HPDE6-E6E7 (cell line): ENCODE results near the gene ARHGEF28.

Experiments
- DNase-seq: peaks from one replicate; pipeline ENCODE4 v3.0.0; 2011; ENCODE audit warnings: missing footprints; ENCODE audit errors: extremely low spot score

The ARHGEF28 gene

DNA sequence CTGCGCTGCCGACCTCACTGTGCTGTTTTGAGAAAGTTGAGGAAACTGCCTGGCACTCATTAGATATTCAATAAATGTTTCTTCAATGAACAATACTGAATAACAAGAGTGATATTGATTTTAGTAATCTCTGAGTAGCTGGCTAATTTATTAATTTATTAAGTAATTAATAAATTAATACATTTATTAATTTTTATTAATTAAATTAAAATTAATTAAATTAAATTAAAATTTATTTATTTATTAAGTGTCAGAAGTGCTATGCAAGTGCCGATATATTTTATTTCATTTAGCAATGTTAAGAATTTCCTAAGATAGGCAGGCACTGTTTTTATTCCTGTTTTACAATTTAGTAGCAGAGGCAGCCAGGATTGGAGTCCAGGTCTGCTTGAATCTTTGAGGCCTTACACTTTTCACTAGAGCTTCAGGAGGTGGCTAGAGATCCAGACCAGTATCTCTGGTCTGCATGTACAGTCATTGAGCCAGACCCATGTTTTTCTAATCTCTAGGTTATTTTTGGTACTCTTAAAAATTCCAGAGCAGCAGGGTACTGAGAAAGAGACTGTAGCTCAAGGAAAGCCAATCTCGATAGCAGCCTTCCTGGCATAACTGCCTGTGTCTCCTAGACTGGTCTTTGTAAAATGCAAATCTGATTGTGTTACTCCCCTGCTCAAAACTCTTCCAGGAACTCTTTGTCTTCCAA lies 109.2 kb downstream of the ARHGEF28 start:
- no peak for DNase-seq

DNA sequence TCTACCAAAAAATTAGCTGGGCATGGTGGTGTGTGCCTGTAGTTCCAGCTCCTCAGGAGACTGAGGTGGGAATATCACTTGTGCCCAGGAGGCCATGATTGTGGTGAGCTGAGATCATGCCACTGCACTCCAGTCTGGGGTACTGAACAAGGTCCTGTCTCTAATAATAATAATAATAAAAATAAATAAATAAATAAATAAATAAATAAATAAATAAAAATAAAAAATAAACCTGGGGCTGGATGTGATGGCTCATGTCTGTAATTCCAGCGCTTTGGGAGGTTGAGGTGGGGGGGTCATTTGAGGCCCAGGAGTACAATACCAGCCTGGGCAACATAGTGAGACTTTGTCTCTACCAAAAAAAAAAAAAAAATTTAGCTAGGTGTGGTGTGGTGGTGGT lies 113.7 kb downstream of the ARHGEF28 start:
- no peak for DNase-seq

DNA sequence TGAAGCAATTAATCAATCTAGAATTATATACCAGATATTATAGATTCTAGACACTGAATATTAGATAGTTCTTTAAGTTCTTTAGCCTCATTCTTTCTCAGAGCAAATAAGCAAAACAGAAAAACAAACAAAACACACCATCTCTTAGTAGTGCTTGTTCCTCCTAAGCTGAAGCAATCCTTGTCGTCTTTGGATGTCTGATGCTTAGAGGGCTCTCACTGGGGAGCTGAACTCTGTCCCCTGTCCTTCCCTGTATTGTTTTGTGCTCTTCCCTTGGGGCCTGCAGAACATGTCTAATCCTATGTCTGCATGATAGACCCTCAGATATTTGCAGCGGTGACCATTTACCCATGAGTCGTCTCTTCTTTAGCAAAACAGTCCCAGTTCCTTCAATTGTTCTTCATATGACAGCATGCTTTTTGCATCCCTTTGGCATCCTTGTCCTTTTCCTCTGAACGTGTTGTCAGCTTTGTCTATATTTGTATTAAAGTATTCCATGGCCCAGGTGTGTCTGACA lies 114.3 kb downstream of the ARHGEF28 start:
- no peak for DNase-seq

DNA sequence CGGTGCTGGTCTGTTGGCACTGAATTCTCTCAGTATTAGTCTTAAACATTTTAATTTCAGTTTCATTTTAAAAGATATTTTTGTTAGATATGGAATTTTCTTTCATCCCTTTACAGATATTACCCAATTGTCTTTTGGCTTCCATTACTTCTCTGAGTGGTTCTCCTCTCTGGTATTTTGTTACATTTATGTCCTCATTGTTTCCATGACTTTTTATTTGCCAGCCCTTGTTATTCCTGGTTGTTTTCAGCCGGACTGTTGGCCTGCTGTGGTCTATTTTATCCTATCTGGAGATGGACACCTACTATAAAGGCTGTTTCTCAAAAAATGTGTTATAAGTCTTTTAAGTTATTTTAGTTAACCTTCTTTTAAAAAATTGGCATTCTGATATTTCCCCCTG lies 117.2 kb downstream of the ARHGEF28 start:
- no peak for DNase-seq

DNA sequence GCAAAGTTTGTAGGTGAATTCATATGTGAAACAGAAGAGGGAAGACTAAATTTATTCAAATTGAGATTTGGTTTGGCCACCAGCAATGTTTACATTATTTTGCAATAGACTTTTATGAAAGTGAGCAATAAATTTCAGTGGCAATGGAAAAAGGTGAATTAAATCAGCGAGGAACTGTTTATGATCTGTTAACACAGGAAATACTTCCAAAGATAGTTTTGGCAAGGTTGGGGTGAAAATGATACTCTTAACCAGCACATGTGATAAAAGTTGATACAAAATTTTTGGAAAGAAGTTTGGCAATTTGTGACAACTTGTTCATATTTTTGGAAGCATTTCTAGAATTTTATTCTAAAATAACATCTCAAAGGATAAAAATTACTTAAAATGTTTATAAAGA lies 119.8 kb downstream of the ARHGEF28 start:
- DNase-seq = no peak

DNA sequence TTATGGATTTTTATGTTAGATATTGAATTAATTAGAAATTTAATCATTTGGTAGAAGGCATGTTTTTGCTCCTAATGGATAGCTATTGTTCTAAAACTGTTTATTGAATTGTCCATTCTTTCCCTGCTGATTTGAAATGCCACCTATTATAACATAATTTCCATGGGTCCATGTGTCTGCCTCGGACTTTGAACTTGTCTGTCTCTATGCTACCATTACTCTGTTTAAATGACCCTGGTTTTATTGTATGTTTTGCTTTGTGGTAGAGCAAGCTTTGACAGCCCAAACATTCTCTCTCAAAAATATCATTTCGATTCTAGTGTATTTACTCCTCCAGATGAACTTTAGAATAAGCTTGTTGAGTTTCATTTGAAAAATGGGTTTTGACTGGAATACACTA lies 120.6 kb downstream of the ARHGEF28 start:
- DNase-seq = no peak

DNA sequence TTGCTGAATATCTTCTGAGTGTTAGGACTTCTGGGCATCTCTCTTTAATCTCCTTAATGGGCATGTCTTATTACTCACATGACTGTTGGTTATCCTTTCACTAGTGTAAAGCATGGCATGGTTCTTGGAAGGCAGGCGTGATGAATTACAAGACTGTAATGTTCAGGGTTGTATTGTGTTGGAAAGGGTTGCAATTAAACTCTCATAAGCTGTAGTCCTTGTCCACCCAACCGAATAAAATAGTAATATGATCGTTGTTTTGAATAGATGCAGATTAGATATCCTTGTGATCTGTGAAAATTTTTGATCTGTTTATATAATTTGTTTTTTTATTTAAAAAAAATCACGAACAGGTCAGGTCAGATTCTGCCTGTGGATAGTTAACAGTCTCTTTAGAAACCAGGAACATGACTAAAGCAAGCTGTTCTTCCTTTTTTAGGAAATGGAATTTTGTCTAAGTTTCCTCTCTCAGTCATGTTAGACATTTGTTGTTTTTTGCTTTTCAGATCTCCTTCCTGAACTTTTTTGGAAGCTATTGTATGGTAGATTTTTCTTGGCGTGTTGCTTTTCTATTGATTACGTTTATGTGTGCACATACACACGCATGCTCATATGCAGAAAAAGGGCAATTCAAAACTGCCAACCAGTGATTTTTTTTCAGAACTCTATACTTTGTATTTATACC lies 121.8 kb downstream of the ARHGEF28 start:
- DNase-seq = no peak

DNA sequence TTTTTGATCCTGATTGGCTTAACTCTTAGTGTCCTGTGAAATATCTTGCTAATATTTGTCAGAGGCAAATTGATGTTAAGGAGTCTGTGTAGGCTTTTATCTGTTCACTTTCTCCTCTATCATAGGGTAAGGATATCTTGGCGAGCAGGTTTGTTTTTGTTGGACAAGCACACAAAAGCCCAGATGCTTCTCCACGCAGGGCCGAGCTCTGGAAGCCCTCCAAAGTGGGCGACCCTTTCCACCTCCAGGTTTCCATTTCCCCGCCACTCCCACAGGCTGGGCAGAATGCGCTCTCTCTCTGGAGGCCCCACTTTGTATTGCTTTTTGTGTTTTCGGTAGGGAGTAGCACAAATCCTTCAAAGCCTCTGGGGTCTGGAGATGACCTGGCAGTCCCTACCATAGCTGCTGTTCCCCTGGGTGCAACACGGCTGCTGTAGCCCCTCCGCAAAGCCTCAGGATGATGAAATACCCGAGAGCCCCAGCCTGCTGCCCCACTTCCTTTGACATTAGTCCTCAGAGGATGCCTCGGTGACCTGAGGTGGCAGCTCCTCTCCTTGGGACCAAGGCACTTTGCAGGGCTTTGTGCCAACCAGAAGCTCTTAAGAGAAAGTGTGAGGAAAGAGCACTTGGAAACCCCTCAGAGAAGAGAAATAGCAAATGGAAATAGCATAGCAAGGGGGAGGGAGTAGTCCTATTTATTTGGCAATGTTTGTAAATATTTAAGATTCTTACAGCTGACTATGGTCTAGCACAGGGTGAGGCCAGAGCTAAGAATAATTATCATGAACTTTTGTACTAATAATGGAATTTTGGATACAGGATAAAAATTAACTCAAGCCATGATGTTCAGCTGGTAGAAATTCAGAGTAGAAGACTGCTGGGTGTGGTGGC lies 122.8 kb downstream of the ARHGEF28 start:
- no peak for DNase-seq

DNA sequence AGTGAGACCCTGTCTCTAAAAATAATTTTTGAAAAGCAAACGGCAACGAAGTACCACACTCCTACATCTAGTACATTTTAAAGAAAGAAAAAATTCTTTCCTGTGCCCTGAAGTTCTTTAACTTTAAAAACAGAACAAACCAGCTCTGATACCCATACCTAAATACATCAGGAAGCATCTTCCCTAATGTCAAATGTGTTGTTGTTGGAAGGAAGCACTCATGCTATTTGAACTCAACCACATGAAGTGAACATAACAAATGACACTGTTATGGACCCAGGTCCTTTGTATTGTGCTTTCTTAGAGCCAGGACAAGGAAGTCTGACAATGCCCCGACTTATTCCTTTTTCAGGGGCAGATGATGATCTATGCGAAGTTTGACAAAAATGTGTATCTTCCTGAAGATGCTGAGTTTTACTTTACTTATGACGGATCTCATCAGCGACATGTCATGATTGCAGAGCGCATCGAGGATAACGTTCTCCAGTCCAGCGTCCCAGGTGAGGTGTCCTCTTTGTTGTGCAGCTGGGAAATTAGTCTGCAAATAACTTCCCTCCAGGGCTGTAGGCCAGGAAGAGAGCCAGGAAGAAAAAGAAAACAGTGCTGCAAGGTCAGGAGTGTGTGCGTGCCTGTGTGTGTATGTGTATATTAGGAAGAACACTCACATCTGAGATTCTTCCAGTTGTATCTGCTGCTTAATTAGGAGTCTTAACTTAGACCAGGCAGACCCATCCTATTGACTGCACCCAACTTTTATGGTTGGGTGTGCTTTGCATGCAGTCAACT lies 123.7 kb downstream of the ARHGEF28 start:
- no peak for DNase-seq

DNA sequence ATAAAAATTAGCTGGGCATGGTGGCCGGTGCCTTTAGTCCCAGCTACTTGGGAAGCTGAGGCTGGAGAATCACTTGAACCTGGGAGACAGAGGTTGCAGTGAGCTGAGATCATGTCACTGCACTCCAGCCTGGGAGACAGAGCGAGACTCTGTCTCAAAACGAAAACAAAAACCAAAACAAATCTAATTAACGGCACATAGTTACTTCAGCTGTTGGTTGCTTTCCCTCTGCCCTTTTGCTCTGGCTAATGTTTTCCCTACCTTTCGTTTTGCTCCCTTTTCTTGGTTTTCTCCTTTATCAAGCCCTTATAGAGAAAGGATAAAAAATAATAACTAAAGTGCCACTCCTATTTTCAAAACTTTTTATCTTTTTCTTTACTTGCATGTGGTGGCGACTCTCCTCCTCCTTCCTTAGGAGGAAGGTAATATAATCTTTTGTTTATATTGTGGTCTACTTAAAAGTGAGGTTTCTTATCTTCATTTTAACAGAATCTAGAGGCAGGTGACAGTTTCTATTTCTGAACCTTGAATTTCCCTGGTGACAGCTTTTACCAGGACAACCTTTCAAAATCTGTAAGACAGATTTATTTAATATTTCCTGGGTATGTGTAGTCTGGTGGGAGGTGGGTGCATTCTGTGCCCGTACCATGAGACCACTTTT lies 125.4 kb downstream of the ARHGEF28 start:
- no peak for DNase-seq

DNA sequence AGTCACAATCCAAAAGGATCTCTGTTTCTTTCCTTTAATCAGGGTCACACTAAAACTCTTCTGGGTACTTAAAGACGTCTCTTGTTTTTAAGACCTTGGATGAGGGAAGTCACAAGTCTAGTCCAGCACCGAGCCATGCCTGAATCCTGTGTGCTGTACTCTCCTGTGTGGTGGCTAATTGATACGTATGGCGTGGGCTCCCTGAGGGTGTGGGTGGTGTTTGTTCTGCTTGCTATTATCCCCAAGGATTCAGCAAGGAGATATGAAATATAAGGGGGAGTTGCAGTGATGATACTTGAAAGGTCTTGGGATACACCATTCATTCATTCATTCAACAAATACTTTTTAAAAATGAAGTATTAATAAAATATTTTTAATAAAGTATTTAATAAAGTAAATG lies 128.3 kb downstream of the ARHGEF28 start:
- DNase-seq = no peak

DNA sequence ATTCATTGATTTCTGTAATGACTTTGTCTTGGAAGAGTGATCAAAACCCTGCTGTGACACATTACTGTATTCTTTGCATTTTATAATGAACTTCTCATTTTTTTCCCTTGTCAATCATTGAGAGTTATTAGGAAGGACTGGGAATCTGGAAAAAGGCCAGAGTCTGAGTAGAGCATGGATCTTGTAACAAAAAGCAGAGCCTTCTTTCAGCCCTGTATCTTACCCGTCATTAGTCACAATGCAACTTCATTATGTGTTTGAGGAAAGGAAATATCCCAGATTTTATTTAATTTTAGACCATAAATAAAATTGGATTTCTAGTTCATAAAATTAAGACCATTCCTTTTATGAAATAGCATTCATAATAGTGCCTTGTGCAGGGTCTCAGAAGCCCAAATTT lies 131.4 kb downstream of the ARHGEF28 start:
- DNase-seq = no peak

DNA sequence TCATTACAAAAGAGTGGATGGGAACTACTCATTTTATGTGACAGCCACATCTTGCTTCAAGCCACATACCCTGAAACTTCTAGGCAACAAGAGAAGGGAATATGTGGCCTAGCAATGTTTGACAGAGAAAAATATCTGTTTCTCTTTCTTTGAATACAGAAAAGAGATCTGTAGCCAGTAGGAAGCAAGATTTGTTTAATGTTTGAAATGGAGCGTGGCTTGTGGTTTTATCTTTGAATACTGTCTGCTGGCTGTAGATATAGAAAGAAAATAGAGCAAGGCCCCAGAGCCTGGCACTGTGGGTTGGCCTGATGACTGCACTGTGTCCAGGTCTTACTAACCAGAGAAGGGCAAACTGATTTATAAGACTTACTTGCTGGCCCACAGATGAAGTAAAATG lies 133.8 kb downstream of the ARHGEF28 start:
- DNase-seq = no peak

DNA sequence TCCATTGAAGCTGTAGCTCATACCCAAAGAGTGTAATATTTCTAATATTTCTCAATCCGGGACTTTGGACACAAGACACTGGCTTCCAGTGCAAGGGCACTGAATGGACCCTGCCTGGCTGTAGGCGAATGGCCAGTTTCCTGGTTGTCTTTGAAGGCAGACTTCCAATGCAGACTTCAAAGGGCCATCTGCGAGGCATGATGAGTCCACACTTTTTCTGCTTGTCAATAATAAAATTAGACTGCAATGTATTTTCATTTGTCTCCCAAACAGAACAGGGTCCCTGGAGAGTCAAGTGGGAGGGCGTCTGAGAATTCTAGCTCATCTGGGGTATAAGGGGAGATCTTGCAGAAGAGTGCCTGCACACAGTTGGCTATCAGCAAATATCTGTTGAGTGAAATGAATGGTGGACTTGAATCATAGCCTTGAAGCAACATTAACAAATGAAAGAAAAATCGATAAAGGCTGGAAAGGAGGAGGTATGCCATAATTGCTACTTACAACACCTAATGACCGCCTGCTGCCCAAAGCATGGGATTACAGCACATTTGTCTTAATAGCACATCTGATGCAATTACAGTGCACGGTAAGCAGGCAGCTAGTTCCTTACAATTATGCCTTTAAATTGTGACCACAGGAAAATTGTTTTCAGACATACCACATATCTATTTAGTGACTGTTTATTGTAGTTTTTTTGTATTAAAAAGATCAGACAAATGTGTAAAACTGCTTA lies 137.5 kb downstream of the ARHGEF28 start:
- DNase-seq = no peak

DNA sequence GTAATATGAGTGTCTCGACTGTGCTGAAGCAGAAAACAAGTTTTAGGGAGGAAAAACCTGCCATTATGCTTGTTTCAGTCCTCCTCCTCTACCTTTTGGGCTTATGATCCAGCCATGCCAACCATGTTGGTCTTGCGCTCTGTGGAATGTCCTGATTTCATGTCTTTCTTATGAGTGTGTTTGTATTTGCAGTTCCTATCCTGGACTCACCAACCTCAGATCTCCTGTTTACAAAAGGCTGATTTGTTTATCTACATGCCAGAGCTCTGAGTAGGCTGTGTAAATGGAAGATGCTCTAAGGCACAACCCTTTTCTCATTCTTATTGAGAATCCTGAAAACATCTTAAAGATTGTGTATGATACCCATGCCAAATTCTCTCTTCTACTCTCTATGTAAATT lies 138.6 kb downstream of the ARHGEF28 start:
- DNase-seq = peak; percentile 41

DNA sequence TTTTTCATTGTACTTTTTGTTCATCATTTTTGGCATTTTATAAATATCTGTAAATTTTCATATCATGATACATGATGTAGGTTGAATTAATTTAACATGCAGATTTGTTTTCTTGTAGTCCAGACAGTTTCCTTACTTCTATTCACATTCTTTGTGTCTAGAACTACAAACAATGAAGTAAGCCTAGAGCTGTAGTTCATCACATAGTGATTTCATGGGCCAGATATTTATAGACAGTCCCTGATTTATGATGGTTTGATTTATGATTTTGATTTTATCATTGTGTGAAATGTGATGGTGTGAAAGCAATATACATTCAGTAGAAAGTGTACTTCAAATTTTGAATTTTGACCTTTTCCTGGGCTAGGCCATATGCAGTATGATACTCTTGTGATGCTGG lies 139.0 kb downstream of the ARHGEF28 start:
- DNase-seq = no peak

DNA sequence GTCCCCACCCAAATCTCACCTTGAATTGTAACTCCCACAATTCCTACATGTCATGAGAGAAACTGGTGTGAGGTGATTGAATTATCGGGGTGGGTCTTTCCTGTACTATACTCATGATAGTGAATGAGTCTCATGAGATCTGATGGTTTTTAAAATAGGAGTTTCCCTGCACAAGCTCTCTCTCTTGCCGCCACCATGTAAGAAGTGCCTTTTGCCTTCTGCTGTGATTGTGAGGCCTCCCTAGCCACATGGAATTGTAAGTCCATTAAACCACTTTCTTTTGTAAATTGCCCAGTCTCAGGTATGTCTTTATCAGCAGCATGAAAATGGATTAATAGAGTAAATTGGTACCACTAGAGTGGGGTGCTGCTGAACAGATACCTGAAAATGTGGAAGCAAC lies 140.9 kb downstream of the ARHGEF28 start:
- DNase-seq = no peak

DNA sequence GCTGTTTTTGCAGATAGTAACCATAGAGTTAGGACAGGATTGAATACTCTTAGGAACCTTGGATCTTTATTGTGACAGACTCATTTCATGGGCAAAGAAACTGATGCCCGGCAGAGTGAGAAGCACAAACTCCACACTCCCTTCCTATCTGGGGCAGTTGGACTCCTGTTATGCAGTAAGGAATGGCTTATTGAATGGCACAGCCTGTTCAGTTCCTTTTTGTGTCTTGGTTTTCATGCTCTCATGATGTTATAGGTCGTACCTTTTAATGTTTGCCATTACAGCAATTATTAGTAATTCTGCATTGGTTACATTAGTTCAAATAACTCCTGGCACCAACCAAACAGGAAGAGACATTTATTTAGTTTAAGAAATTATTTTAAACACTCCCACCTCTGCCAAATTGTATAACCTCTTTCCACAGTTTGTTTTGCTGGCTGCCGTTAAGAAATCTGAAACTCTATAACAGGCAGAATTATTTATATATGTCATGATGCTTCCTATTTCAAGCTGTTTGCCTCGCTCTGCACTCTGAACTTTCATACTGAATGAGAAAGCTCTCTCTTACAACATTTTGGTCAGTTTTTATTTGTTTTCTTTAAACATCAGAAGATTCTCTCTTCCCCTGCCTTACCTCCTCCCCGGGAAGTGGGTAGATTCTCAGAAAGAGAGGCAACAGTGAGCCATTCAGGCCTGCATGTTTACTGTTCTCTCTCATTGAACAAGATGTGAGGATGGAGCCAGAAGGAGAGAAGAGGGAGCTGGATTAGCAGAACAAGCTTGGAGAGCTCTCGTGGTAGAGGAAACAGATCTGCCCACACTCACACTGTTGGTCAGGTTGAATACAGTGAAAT lies 144.4 kb downstream of the ARHGEF28 start:
- DNase-seq = no peak

DNA sequence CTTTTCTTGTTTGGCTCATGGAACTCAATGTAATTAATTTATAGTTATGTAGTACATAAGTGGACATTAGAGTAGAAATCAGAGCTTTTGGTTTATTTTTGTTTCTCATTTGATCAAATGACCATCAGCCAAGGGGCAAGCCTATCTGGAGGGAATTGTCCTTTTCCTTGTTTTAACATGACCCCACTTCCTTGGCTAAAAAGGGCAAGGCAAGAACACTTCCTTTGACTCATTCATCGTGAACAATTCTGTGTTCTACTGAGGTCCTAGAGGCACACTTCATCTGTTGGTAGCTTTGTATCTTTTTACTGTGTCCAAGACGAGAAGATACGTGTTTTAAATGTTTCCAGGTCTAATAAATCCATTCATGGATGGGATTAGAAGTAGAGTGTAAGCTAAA lies 148.9 kb downstream of the ARHGEF28 start:
- no peak for DNase-seq
